Upper lobe of left lung (tissue), 6 donors: ENCODE data around the gene FOXL3. TPM values are rescaled to one million over a fixed set of nuclear protein-coding genes. Genes with fewer than 3 reads are reported as not detected.

Source experiments
- ATAC-seq, 2 donors: fragments of 200-7000 bp; cut with Tn5 transposase; one replicate each; pipeline ENCODE4 v1.9.1; 2022; ENCODE audit warnings: mild to moderate bottlenecking in 2 of 2, moderate library complexity in 2 of 2; ENCODE audit not compliant: low FRiP score in 2 of 2
- DNase-seq, 2 donors: peaks; one replicate each; pipeline ENCODE4 v3.0.0-alpha.2; 2019 to 2020
- H3K27ac ChIP-seq, 4 donors: fragments of 200-600 bp; sonication (generic); one replicate each; pipeline ENCODE4 v1.5.1; 2016 to 2019
- H3K27me3 ChIP-seq, 4 donors: fragments of 200-600 bp; sonication (generic); one replicate each; pipeline ENCODE4 v1.5.1; 2017 to 2019
- H3K36me3 ChIP-seq, 4 donors: fragments of 200-600 bp; sonication (generic); one replicate each; pipeline ENCODE4 v1.5.1; 2016 to 2019
- H3K4me1 ChIP-seq, 4 donors: fragments of 200-600 bp; sonication (generic); one replicate each; pipeline ENCODE4 v1.5.1; 2018 to 2019
- H3K4me3 ChIP-seq, 4 donors: fragments of 200-600 bp; sonication (generic); one replicate each; pipeline ENCODE4 v1.5.1; 2017 to 2019; ENCODE audit warnings: mild to moderate bottlenecking in 2 of 4, moderate library complexity in 1 of 4
- H3K9me3 ChIP-seq, 4 donors: fragments of 200-600 bp; sonication (generic); one replicate each; pipeline ENCODE4 v1.5.1; 2018 to 2019
- EP300 ChIP-seq, 4 donors: sonication (generic); formaldehyde crosslinking; IDR thresholded peaks; one replicate each; pipeline ENCODE4 v1.5.1; 2017; ENCODE audit warnings: antibody characterized with exemption in 4 of 4, control low read depth in 2 of 4
- POLR2A ChIP-seq, 4 donors: fragments of 450-650 bp; IDR thresholded peaks; one replicate each; pipeline ENCODE4 v1.5.1; 2016 to 2017; ENCODE audit warnings: antibody characterized with exemption in 4 of 4, mild to moderate bottlenecking in 2 of 4
- POLR2AphosphoS5 ChIP-seq, 2 donors: sonication (generic); formaldehyde crosslinking; IDR thresholded peaks; one replicate each; pipeline ENCODE4 v1.5.1; 2017; ENCODE audit warnings: antibody characterized with exemption in 2 of 2
- WGBS, 2 donors: methylation state at CpG; one replicate each; pipeline ENCODE4 v1.1.5; 2017 to 2018; 5-methylcytosine and 5-hydroxymethylcytosine counted together
- total RNA-seq, 6 donors: library from RNA; depleted of rRNA in 4 of 6; stranded (reverse); fragments of >200 nt in 4 of 6; gene quantifications; one replicate each; pipeline versions ENCODE4 v1.1.0 to v1.2.1, GENCODE V29; 2016 to 2021
- TF ChIP-seq, protein P1 (sequence below), 6 experiments: fragments of 450-650 bp in 4 of 6; fragments of 200-600 bp in 2 of 6; sonication (generic) in 2 of 6; IDR thresholded peaks; one replicate each; pipeline ENCODE4 v1.5.1; 2016 to 2019; ENCODE audit warnings: antibody characterized with exemption in 6 of 6
- donor health status: DM: no; HTN: no; CAD: no; lungs with moderate emphysema.
- donor health status: DM: no; HTN: yes; CAD: no; lungs with severe emphysema.

Gene FOXL3
- total RNA-seq, 6 donors from 2014 or later: not detected

- no peak for TF ChIP-seq POLR2A (IDR thresholded peaks at IDR 0.05)
- no peak for TF ChIP-seq EP300 (IDR thresholded peaks at IDR 0.05)
- TF ChIP-seq, protein P1, sequence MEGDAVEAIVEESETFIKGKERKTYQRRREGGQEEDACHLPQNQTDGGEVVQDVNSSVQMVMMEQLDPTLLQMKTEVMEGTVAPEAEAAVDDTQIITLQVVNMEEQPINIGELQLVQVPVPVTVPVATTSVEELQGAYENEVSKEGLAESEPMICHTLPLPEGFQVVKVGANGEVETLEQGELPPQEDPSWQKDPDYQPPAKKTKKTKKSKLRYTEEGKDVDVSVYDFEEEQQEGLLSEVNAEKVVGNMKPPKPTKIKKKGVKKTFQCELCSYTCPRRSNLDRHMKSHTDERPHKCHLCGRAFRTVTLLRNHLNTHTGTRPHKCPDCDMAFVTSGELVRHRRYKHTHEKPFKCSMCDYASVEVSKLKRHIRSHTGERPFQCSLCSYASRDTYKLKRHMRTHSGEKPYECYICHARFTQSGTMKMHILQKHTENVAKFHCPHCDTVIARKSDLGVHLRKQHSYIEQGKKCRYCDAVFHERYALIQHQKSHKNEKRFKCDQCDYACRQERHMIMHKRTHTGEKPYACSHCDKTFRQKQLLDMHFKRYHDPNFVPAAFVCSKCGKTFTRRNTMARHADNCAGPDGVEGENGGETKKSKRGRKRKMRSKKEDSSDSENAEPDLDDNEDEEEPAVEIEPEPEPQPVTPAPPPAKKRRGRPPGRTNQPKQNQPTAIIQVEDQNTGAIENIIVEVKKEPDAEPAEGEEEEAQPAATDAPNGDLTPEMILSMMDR (IDR thresholded peaks at IDR 0.05): no peak
- TF ChIP-seq POLR2AphosphoS5 (IDR thresholded peaks at IDR 0.05): no peak
- Histone ChIP-seq H3K27ac (no peak overlapping the region), H3K4me1 (no peaks in the 10 kb centered on the region), H3K36me3 (peaks cover 3 to 93% (median 49%) of the 10 kb centered on the region in 4 donors), H3K27me3 (no peaks in the 10 kb centered on the region), H3K4me3 (no peak overlapping the region), H3K9me3 (no peaks in the 10 kb centered on the region)
- DNase-seq (peak in 1 of 2 donors; percentile 41), ATAC-seq (no peak)
- 89 to 92% methylated on average over 21 of the region's 21 CpGs for WGBS, 2 donors
Measured at GRCh38 chr7:251446-252175, 38.4 kb upstream of the FOXL3 start.

GRCh38 chr7:252216-252965, 37.6 kb upstream of the FOXL3 start:
- 88 to 90% methylated on average over 15 to 29 of the region's 29 CpGs for WGBS, 2 donors
- Histone ChIP-seq H3K4me1 (no peaks in the 10 kb centered on the region), H3K27ac (no peak overlapping the region), H3K9me3 (no peaks in the 10 kb centered on the region), H3K4me3 (no peak overlapping the region), H3K36me3 (peaks cover 3 to 96% (median 48%) of the 10 kb centered on the region in 4 donors), H3K27me3 (no peaks in the 10 kb centered on the region)
- ATAC-seq (no peak), DNase-seq (peak in 1 of 2 donors; percentile 61)
- TF ChIP-seq POLR2A (IDR thresholded peaks at IDR 0.05) (no peak), EP300 (IDR thresholded peaks at IDR 0.05) (no peak), POLR2AphosphoS5 (IDR thresholded peaks at IDR 0.05) (no peak)
- TF ChIP-seq, protein P1 (IDR thresholded peaks at IDR 0.05): no peak

DNA sequence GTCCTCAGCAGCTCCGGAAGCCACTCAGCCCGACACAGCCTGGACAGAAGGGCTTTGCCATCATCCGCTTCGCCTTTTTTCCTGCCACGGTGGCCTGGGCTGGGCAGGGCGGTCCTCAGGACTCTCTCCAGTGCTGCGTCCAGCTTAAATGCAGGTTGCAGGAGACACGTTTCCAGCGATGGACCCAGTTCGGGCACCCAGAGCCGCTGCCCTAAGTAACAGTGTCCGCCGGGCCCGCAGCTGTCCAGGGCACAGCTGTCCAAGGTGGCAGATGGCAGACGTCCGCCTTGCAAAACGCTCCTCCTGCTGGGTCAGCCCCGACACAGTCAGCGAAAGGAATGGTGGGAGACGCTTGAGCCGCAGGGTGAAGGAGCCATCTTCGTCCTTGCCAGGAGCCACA, 37.0 kb upstream of the FOXL3 start:
- no peak overlapping the region for H3K27ac ChIP-seq
- H3K36me3 ChIP-seq: peaks cover 3 to 91% (median 49%) of the 10 kb centered on the region in 4 donors
- WGBS, 2 donors: 92 to 93% methylated on average over 13 to 22 of the region's 22 CpGs
- TF ChIP-seq EP300 (IDR thresholded peaks at IDR 0.05): no peak
- TF ChIP-seq POLR2AphosphoS5 (IDR thresholded peaks at IDR 0.05): no peak
- TF ChIP-seq, protein P1 (IDR thresholded peaks at IDR 0.05): no peak
- TF ChIP-seq POLR2A (IDR thresholded peaks at IDR 0.05): no peak
- H3K27me3 ChIP-seq: no peaks in the 10 kb centered on the region
- ATAC-seq: no peak
- no peaks in the 10 kb centered on the region for H3K4me1 ChIP-seq
- no peaks in the 10 kb centered on the region for H3K9me3 ChIP-seq
- no peak overlapping the region for H3K4me3 ChIP-seq
- peak in 1 of 2 donors; percentile 69 for DNase-seq

- H3K27me3 ChIP-seq: no peaks in the 10 kb centered on the region
- ATAC-seq (no peak), DNase-seq (peak in 1 of 2 donors; percentile 77)
- no peaks in the 10 kb centered on the region for H3K4me1 ChIP-seq
- H3K27ac ChIP-seq: no peak overlapping the region
- no peaks in the 10 kb centered on the region for H3K9me3 ChIP-seq
- WGBS, 2 donors: 95 to 96% methylated on average over 38 to 39 of the region's 41 CpGs
- no peak overlapping the region for H3K4me3 ChIP-seq
- H3K36me3 ChIP-seq: peaks cover 3 to 87% (median 47%) of the 10 kb centered on the region in 4 donors
- TF ChIP-seq EP300 (IDR thresholded peaks at IDR 0.05): no peak
- no peak for TF ChIP-seq POLR2AphosphoS5 (IDR thresholded peaks at IDR 0.05)
- TF ChIP-seq POLR2A (IDR thresholded peaks at IDR 0.05): no peak
- TF ChIP-seq, protein P1 (IDR thresholded peaks at IDR 0.05): no peak
Measured at GRCh38 chr7:253581-254336, 36.2 kb upstream of the FOXL3 start.
